ENCODE measurements around the gene NPM1.

NPM1 gene

DNA sequence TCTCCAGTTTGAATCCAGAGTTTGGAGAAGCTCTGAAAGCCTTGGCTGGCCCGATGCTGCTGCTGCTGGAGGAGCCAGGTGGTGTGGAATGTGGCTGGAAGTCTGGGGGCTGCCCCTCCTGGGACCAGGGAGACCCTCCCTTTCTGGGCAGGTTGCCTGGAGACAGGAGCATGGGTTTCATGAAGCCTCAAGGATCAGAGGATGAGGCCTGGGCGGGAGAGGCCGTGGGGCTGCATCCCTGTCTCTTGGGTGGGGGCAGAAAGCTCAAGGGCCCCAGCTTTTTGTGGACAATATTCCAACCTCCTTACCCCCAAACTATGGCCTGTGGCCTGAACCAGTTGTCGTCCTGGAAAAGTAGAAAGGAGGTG, 41.9 kb downstream of the NPM1 start:
- DNase-seq = no peak

DNA sequence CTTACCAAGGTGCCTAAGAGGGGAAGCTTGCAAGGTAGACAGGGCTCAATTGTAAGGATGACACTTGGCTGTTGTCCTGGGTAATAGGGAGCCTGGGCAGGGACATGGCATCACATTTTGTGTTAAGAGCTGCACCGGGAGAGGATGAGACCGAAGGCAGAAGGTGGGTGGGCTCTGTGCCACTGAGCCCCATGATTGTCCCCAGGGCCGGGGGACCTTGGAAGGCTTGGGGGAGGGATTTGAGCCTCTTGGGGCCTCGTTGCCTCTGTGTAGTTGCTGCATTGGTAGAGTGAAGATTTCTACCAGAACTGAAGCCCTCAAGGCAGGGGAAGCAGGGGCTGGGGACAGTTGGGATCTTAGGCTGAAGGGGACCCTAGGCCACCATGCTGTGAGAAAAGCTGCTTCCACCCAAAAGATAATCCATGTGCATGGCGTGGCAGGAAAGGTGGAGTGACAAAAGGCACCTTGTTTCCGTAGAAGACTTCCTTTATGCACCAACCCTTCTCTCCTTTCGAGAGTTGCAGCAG, 43.7 kb downstream of the NPM1 start:
- DNase-seq = no peak

DNA sequence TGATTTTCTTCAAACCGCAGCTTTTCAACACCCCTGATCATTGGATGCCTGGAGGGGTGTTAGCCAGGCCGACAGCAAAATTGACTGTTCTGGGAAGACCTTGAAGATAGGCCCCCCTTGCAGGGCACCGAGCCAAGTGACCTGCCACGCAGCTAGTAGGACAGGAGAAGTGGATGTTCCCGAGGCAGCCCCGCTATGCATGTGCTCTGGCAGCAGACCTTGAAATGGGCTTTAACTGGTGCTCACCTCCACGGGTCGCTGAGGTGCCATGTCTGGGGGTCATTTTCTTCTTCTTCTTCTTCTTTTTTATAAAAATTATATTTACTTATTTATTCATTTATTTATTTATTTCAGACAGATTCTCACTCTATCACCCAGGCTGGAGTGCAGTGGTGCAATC, 44.4 kb downstream of the NPM1 start:
- no peak for DNase-seq

DNA sequence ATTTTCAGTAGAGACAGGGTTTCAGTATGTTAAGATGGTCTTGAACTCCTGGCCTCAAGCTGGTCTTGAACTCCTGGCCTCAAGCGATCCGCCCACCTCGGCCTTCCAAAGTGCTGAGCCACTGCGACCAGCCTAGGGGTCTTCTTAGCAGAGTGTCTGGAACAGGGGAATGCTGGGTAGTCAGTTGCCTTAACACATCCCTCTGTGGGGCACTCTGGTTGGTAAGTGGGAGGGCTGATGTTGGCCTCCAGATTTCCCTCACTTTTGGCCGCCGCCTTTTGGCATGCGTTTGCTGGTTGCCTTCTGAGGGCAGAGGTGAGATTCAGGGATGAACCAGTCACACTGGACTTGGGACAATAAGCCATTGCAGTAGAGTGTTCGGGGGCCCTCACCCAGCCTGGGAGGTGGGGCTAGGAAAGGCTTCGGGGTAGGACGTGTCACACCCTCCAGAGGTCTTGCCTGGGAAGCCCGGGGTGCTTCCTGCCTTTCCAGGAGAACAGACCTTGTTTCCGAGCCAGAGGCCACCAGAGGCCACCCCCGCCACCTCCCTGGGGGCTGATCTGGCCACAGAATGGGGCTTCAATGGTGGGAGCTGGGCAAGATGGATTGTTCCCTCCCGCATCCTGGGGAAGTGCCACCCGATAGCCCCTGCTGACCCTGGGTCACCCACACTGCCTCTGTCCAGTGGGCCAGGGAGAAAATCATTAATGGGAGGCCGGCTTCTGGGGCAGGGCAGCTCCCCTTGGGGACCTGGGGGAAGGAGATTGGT, 45.1 kb downstream of the NPM1 start:
- DNase-seq = no peak

DNA sequence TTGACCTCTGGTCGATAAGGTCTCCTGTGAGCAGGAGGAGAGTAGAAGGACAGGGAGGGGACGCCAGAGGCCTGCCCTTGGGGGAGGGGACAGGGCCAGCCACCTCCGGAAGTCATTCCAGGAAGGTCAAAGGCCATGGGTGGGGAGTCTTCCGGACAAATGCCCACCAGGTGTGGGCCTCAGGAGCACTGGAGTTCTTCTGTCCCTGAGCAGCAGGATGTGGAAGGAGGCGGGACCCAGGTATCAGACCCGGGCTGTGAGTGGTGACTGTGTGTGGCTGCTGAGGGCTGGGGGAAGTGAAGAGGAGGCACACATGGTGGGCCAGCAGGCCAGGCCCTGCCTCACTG, 45.7 kb downstream of the NPM1 start:
- DNase-seq = no peak

DNA sequence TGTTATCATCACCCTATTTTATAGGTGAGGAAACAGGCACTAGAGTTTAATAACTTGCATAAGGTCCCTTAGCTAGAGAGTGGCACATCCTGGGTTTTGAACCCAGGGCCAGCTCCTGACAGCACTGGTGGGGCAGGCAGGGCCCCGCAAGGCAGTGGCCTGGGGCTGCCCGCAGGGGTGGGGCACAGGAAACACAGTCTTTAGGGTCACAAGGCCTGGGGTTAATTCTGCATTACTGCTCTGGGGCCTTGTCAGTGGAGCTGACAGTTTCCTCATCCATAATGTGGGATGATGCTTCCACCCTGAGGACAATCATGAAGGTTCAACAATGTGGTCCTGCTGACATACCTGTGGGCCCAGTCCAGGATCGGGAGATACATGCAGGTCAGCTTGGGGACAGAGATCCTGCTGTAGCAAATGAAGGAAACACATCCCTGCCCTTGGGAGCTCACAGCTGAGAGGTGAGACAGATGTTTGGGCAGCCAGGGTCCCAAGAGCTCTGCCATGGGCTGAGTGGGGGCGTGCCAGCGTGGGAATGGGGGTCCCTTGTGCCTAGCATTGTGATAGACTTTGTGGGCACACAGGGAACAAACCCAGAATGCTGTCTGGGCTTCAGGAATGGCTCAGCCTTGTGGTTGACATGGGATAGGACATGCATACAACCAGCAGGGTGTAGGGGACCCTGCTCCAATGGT, 46.5 kb downstream of the NPM1 start:
- no peak for DNase-seq

DNA sequence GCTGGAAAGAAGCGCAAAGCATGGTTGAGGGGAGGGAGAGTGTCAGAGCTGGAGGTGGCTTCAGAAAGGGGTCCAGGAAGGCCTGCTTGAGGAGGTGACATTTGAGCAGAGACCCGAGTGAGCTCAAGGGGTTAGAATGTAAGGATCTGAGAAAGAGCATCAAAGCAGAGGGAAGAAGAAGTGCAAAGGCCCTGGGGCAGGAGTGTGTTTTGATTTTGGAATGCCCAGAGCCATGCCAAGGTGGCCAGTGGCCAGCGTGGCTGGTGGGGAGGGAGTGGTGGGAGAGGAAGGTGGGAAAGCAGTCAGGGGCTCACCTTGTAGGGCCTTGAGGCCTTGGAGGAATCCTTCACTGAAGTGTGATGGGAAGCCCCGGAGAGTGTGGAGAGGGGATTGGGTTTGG, 47.2 kb downstream of the NPM1 start:
- no peak for DNase-seq

DNA sequence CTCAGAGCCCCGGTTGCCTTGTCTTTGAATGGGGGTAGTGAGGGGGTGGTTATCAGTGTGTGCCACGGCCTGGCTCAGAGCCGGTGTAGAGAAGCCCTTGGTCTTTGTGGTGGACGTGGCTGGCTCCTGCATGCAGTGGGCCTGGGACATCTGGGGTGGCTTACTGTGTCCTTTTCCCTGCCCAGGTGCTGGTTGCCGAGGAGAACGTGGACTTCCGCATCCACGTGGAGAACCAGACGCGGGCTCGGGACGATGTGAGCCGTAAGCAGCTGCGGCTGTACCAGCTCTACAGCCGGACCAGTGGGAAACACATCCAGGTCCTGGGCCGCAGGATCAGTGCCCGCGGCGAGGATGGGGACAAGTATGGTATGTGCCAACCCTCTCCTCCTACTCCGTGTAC, 48.3 kb downstream of the NPM1 start:
- no peak for DNase-seq

DNA sequence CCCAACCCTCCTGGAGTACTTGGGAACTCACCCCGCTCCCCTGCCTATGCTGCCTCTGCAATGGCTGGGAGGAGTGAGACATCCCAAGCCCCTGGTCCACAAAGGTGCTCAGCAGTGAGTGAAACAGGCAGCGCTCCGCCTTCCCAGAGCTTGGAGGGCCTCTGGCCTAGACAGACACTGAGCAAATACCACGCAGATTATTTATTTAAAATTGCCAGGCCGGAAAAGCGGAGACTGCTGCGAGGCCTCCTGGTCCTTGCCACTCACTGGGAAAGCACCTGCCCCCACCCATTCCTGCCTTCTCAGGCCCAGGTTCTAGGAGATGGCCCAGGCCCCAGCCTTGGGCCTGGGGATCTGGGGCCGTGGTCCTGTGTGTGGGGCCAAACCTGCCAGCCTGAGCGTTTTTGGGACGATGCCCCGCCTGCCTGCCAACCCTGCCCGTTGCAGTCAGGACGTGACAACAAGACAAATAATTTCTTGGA, 49.2 kb downstream of the NPM1 start:
- no peak for DNase-seq

DNA sequence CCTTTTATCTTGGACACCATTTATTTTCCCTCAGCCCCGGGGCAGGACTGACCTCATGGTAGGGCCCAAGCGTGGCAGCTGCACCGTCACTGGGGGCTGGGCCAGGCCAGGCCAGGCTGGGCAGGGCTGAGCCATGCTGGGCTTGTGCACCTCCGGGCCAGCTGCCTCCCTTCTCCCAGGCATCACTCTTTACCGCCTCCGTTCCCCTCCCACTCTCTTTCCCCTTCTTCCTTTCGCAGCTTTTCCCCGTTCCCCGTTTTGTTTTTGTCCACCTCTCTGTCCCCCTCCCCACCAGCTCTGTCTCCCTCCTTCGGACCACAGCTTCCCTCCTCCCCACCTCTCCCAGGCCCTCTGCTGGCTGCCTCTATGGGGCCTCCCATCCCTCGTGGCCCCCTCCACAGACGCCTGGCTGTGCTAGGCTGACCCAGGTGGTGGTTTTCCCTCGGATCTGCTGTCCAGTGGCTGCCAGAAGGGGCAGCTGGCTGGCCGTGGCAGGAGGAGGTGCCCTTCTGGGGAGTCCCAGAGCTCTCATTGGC, 49.7 kb downstream of the NPM1 start:
- DNase-seq = no peak

DNA sequence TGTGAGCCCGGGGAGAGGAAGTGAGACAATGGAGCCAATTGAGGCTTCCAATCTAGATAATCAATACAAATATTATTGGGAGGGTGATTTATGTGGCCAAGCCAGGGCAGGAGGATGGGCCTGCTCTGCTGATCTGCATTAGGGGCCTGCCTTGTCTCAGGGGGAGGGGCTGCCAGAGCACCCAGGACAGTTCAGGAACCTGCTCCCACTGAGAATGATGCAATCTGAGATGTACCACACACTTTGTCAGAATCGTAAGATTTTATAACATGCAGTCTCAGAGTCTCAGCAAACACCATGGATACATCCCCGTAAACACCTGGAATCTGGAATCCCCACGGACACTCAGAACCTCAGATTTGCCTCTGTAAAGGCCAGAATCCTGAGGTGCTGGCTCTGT, 51.1 kb downstream of the NPM1 start:
- no peak for DNase-seq

DNA sequence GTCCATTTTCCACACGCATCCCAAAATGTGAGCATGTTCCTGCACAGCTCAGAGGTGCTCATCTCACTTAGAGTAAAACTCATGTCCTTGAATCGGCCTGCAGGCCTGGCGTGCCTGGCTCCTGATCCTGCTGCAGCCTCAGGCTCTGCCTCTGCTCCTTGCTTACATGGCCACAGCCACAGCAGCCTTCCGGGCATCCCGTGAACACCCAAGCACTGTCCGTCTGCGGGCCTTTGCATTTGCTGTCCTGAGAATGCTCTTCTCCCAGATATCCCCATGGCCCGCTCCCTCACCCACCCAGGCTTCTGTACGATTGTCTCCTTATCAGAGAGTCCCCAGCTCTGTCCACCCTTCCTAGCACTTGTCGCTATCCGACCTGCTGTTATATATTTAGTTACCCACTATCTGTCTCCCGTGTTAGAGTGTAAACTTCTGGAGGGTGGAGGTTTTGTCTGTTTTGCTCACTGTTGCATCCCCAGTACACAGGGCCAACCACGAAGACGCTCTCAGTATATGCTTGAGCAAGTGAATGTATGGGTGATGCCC, 53.7 kb downstream of the NPM1 start:
- no peak for DNase-seq

DNA sequence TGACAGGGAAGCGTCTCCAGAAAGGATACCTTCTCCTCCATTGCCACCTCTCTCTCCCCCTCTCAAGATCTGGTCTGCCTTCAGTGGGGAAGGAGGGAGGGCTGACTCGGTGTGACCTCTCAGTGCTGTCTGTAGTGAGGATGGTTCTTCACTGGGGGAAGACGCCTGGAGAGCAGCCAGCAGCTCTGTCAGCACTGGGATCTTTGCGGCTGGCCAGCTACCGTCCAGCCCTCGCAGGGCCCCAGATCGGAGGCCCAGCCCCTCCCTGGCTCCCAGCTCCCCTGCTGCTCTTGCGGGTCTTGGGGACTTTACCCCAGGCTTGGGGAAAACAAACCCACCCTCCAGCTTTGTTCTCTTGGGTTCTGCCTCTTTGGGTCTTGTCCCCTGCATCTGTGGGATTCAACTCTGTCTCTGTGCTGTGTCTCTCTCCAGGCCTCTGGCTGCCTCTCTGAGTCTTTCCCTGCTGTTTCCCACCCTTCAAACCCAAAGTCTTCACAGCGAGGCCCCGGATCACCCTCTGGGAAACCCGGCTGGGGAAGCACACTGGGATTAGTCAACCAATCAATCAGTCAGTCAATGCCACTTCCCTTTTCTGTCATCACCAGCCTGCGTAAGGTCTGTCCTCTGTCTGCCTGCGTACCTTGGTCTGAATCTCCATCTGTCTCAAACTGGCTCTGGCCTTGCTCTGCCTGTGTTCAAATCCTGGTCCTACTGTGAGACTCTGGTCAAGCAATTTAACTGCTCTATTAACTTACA, 54.8 kb downstream of the NPM1 start:
- no peak for DNase-seq

DNA sequence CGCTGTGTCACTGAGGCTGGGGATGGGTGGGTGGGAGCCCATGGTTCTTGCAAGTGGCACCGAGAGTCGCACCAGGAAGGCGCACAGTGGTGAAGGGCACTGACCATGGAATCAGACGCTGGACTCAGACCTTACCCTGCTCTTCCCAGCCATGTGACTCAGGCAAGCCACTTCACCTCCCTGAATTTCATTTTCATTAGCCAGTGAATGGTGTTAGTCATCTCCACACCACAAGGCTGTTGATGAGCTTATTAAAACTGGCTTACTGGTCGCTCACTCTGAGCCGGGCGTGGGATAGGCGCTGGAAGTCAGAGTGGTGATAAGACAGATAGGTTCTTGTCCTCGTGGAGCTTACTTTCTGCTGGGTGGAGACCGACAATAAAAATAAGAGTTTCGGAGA, 56.9 kb downstream of the NPM1 start:
- DNase-seq = no peak

DNA sequence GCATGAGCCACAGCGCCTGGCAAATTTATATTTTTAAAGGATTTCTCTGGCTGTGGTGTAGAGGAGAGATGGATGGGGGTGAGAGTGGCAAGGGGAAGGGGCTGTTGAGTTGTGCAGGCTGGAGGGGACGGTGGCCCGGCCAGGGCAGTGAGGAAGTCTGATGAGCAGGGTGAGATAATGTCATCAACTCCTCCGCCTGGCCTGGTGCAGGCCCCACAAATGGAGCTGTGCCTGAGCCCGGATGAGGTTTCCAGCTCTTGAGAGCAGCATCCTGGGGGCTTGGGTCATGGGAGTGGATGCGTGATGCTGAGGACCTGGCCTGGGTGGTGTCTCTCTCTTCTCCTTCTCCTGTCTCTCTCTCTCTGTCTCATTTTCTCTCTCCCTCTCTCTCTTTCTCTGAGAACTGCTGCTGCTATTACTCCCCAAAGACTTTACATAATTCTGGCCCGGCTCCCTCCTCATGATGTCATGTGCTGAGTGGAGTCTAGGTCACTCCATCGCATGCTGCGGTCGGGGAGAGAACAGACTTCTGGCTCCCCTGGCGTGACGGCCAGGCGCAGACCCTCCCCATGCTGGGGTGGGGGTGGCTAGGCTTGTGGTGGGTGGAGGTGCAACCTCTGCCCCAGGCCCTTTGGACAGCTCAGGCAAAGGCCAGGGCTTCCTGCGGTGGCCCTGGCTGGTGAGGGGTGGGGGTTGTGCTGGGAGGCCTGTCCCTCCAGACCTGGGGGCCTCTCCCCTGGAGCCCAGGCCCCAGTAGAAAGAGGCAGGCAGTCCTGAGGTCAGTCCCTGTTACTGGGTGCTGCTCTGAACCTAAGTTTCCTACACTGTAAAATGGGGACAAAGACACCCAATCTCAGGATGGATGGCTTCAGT, 58.2 kb downstream of the NPM1 start:
- no peak for DNase-seq

DNA sequence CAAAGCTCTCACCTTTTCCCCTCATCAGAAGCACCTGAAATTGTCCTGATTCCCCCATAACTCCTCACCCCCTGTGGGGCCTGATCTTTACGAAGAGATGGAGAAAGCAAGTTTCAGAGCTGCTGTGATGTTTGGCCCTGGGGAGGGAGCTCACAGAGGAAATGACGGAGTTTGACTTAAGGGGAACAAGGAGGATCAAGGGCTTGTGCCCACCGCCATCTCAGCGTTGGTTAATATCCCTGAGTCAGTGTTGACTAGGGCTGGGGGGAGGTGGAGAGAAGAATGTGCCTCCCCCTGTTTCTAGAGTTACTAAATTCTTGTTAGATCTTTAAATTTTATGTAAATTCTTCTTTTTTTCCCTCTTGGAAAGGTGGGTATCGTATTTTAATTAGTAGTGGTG, 59.6 kb downstream of the NPM1 start:
- no peak for DNase-seq

DNA sequence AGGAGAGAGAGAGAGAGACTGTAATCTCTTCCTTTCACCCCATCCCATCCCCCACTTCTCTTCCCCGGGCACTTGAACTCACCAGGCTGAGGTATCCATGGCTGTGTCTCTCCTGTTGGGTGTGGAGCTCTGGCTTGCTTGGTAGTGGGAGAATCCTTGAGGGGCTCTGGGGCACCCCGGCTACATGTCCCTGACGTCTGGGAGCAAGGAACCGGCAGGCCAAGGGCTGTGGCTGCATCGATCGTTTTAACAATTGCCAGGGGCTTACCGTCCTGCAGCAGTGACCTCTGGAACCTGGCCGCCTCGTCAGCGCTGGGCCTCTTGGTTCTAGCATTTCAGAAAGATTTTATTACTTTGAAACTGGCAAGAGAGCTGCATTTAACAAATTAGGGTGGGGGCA, 61.8 kb downstream of the NPM1 start:
- no peak for DNase-seq

DNA sequence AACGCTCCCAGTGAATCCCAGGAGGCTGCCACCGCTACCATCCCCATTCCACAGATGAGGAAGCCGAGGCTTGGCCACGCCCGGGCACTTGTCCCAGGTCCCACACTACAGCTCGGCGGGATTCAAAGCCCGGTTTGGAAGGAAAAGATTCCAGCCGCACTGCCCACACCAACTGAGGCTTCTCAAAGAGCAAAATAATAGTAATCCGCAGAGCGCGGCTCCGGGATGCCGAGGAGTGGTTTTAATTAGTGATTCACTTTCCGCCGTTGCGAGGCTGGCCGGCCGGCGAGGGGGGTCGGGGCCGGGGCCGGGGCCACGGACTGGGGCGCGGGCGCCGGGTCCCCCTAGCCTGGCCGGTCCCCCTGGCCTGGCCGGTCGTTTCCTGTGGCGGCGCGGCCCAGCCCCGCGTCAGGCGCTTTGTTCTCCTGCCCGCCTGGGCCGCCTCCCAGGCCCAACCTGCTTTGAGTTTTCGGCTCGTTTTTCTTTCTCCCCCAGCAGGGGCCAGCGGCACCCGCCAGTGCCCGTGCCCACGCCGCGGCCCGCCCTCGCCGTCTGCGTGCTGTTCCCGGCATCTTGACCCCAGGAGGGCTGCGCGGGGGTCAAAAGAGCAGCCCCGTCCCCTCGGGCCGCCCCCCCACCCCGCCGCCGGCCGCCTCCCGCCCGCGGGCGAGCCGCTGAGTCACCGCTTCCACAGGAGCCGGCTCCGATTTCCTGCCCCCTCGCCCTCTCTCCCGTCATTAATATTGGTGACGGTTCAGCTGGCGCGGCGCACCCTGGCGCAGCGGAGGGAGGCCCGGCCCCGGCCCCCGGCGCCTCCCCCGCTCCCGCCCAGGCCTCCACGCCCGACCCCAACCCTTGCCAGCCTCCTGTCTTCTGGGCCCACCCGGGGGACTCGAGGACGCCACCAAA, 63.0 kb downstream of the NPM1 start:
- no peak for DNase-seq

DNA sequence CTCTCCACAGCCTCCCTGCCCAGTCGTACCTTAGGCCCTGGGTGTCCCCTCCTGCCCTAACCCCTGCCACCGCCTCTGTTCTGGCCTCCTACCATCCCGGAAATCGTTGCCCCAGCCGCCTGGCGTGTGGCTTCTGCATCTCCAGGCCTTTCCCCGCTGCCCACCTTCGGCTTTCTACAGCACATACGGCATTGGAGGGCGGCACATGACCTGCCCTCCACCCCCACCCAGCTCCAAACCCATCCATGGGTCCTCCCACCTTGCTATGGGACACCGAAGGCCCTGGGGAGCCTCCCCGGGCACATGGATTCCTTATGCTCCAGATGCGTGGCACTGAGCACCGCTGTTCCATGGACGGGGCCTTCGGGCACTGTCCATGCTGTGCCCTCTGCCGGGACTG, 63.8 kb downstream of the NPM1 start:
- DNase-seq = no peak

DNA sequence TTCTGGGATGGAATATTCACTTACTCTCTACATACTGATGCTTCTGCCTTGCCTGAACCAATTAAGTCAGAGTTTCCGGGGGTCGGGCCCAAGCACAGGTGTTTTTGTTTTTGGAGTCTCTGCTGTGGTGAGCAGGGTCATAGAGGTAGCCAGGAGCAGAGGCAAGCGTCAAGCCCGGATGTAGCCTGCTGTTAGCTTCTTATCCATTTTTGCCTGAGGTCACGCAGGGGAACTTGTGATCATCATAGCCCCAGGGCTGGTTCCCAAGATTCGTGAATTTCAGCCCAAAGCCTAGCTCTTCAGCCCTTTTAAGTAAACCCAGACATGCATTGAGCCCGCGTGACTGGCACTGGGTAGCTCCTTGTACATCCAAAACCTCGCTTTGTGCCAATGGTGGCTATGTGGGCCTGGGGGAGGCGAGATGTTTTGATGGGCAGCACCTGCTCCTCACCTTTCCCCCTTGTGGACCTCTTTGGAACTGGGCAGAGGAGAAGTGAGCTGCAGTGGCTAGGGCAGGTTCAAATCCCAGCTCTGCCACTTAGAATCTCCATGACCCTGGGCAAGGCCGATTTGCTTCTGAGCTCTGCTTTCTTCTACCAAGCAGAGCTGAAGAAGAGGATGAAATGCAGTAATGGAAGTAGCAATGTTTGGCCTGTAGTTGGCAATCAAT, 65.5 kb downstream of the NPM1 start:
- DNase-seq = no peak

DNA sequence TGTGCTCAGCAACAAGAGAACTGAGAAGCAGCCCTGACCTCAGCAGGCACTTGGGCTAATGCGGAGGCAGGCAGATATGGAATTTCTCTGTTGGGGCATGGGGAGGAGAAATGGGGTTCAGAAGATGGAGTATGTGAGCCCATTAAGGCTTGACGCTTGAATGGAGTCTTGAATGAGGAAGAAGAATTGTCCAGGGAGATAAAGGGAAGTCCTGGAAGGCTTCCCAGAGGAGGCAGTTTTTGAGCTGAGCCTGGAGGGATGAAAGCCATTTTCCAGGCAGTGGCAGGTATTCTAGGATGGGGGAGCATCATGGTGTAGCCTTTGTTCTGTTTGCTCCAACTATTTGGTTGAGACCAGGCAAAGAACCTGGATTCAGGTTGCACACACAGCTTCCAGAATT, 66.3 kb downstream of the NPM1 start:
- DNase-seq = no peak

All from activated naive CD4-positive, alpha-beta T cell (primary cell).